Chondrocyte (in vitro differentiated cells): ENCODE measurements around the gene PRH2. TPM values are rescaled to one million over a fixed set of nuclear protein-coding genes. Genes with fewer than 3 reads are reported as not detected.
A peak's percentile ranks its signal among the peaks of the same experiment; 100 is the strongest.

ENCODE experiments used
- DNase-seq: peaks from one replicate; pipeline ENCODE4 v3.0.0; 2021; ENCODE audit warnings: mixed read lengths, low spot score
- H3K27ac Mint-ChIP-seq: one replicate; pipeline ENCODE4 v1.8.0; 2021; ENCODE audit warnings: mild to moderate bottlenecking, moderate library complexity, mixed read lengths; ENCODE audit not compliant: unreplicated experiment
- H3K27me3 Mint-ChIP-seq: 2 replicates; pipeline ENCODE4 v1.8.0; 2021; ENCODE audit warnings: low read depth, mixed read lengths
- H3K36me3 Mint-ChIP-seq: 2 replicates; pipeline ENCODE4 v1.8.0; 2021; ENCODE audit warnings: low read depth, mixed read lengths
- H3K4me1 Mint-ChIP-seq: 2 replicates; pipeline ENCODE4 v1.8.0; 2021; ENCODE audit warnings: low read depth, mild to moderate bottlenecking, mixed read lengths
- H3K4me3 Mint-ChIP-seq: one replicate; pipeline ENCODE4 v1.8.0; 2021; ENCODE audit warnings: mild to moderate bottlenecking, moderate library complexity, mixed read lengths; ENCODE audit not compliant: unreplicated experiment
- H3K9me3 Mint-ChIP-seq: 2 replicates; pipeline ENCODE4 v1.8.0; 2021; ENCODE audit warnings: low read depth, mixed read lengths
- CTCF ChIP-seq: fragments of 200-600 bp; sonication (generic); IDR thresholded peaks from 2 replicates; pipeline ENCODE4 v1.5.0; 2021; ENCODE audit warnings: antibody characterized with exemption, mild to moderate bottlenecking, moderate library complexity
- total RNA-seq: library from RNA; stranded (reverse); gene quantifications from 3 replicates; pipeline ENCODE4 v1.2.1, GENCODE V29; 2021

The PRH2 gene
- total RNA-seq, 1 donor from 2014 or later = not detected

GRCh38 chr12:10956085-10956484 is 27.0 kb downstream of the PRH2 start:
- TF ChIP-seq CTCF = no peak
- Mint-ChIP-seq H3K36me3 (peaks cover 14% of the 10 kb centered on the region), H3K4me3 (no peak overlapping the region), H3K27me3 (no peaks in the 10 kb centered on the region), H3K9me3 (peaks cover 41% of the 10 kb centered on the region), H3K4me1 (peaks cover 15% of the 10 kb centered on the region), H3K27ac (peak overlapping the region; percentile 20)
- no peak for DNase-seq

- Mint-ChIP-seq H3K36me3 (peaks cover 17% of the 10 kb centered on the region), H3K4me3 (no peak overlapping the region), H3K4me1 (peaks cover 13% of the 10 kb centered on the region), H3K27ac (no peak overlapping the region), H3K27me3 (no peaks in the 10 kb centered on the region), H3K9me3 (peaks cover 40% of the 10 kb centered on the region)
- TF ChIP-seq CTCF = no peak
- no peak for DNase-seq
Observed at GRCh38 chr12:10957741-10958140, 28.7 kb downstream of the PRH2 start.

- Mint-ChIP-seq H3K27me3 (no peaks in the 10 kb centered on the region), H3K4me1 (no peaks in the 10 kb centered on the region), H3K36me3 (peaks cover 16% of the 10 kb centered on the region), H3K9me3 (peaks cover 23% of the 10 kb centered on the region), H3K27ac (no peak overlapping the region), H3K4me3 (no peak overlapping the region)
- peak; percentile 22 for TF ChIP-seq CTCF
- no peak for DNase-seq
Observed at GRCh38 chr12:10959804-10960203, 30.8 kb downstream of the PRH2 start.

GRCh38 chr12:10960211-10960610 is 31.2 kb downstream of the PRH2 start:
- DNase-seq = no peak
- Mint-ChIP-seq H3K4me3 (no peak overlapping the region), H3K27me3 (no peaks in the 10 kb centered on the region), H3K27ac (no peak overlapping the region), H3K4me1 (no peaks in the 10 kb centered on the region), H3K36me3 (peaks cover 15% of the 10 kb centered on the region), H3K9me3 (peaks cover 19% of the 10 kb centered on the region)
- no peak for TF ChIP-seq CTCF

- Mint-ChIP-seq H3K9me3 (no peaks in the 10 kb centered on the region), H3K27me3 (no peaks in the 10 kb centered on the region), H3K4me1 (peaks cover 13% of the 10 kb centered on the region), H3K4me3 (no peak overlapping the region), H3K27ac (no peak overlapping the region), H3K36me3 (peaks cover 3% of the 10 kb centered on the region)
- DNase-seq = no peak
- no peak for TF ChIP-seq CTCF
Observed at GRCh38 chr12:10965476-10965875, 36.4 kb downstream of the PRH2 start.
